Psoas muscle (tissue), 8 donors: ENCODE data around the gene TMIGD1. TPM values are rescaled to one million over a fixed set of nuclear protein-coding genes. Genes with fewer than 3 reads are reported as not detected.
A peak's percentile ranks its signal among the peaks of the same experiment; 100 is the strongest.

Experiments
- ATAC-seq, 4 donors: fragments of 200-7000 bp; cut with Tn5 transposase; one replicate each; pipeline ENCODE4 v1.9.1; 2020; ENCODE audit warnings: moderate library complexity in 3 of 4, mild to moderate bottlenecking in 2 of 4
- DNase-seq, 2 donors: peaks; one replicate each; pipeline ENCODE4 v3.0.0-alpha.2; 2020
- H3K27ac ChIP-seq: fragments of 200-600 bp; one replicate; pipeline ENCODE4 v1.8.0; 2022
- H3K27me3 ChIP-seq, 3 donors: fragments of 200-600 bp in 1 of 3; one replicate each; pipeline versions ENCODE4 v1.6.1 to v1.8.0; 2013 to 2022; ENCODE audit warnings: low read length in 2 of 3, mild to moderate bottlenecking in 2 of 3, moderate library complexity in 1 of 3; ENCODE audit not compliant: insufficient read depth in 3 of 3
- H3K36me3 ChIP-seq, 2 donors: fragments of 200-600 bp in 1 of 2; one replicate each; pipeline versions ENCODE4 v1.6.1 to v1.8.0; 2013 to 2022; ENCODE audit warnings: low read depth in 1 of 2, mild to moderate bottlenecking in 1 of 2, moderate library complexity in 1 of 2; ENCODE audit not compliant: insufficient read depth in 1 of 2
- H3K4me1 ChIP-seq: fragments of 200-600 bp; one replicate; pipeline ENCODE4 v1.8.0; 2022
- H3K4me3 ChIP-seq: fragments of 200-600 bp; one replicate; pipeline ENCODE4 v1.8.0; 2022; ENCODE audit warnings: mild to moderate bottlenecking
- H3K9me3 ChIP-seq: fragments of 200-600 bp; one replicate; pipeline ENCODE4 v1.8.0; 2022
- CTCF ChIP-seq: fragments of 200-600 bp; IDR thresholded peaks from one replicate; pipeline ENCODE4 v1.8.0; 2022; ENCODE audit warnings: antibody characterized with exemption
- WGBS, 3 donors: extraction: QIAGEN DNeasy Blood & Tissue Kit; methylation state at CpG; one replicate each; pipeline versions ENCODE4 v1.1.6 to v1.1.7; 2013; 5-methylcytosine and 5-hydroxymethylcytosine counted together
- intact Hi-C, 2 donors: fragments of 100-400 bp; cut with DNase I; formaldehyde crosslinking; loops; one replicate each; pipeline versions ENCODE4 v1.11.0 to v1.14.2; 2022
- polyA plus RNA-seq, 3 donors: library from polyadenylated mRNA; stranded (reverse); fragments of 200-250 nt; gene quantifications; one replicate each; pipeline ENCODE4 v1.2.3, GENCODE V29; 2013
- total RNA-seq, 4 donors: library from RNA; stranded (reverse); fragmentation: NEBNext Ultra II Directional in 2 of 4; extraction: Animal tissue kit (Norgen Biotek cat#: 25700) in 2 of 4; gene quantifications; one replicate each; pipeline versions ENCODE4 v1.2.1 to v1.2.4, GENCODE V29; 2021 to 2023
- donor health status: healthy with polysubstance abuse.
- donor health status: DM: no; HTN: no; CAD: no; lungs with moderate emphysema.
- donor health status: Bipolar disorder and iron deficiency.
- donor health status: healthy.
- donor health status: DM: yes; HTN: yes; CAD: no.
- donor health status: DM: no; HTN: no; CAD: no.
- donor health status: DM: no; HTN: no; CAD: no.
- donor health status: DM: yes; HTN: yes; CAD: no.

Gene TMIGD1
- total and polyA plus RNA-seq, 7 donors = not detected

- H3K4me3 ChIP-seq = peak overlapping the region; percentile 86
- DNase-seq (no peak), ATAC-seq (no peak)
These were observed 43.8 kb downstream of the TMIGD1 start for GRCh38 chr17:30290077-30290476.

GRCh38 chr17:30279156-30279555 lies 54.7 kb downstream of the TMIGD1 start:
- no peak for TF ChIP-seq CTCF
- intact Hi-C loops = loop anchor here (2.0 to 5.0 kb wide), 4 partner anchors 152 to 177 kb away; partner anchors contain the start of gene NSRP1 (in 1 of the 2)
- Histone ChIP-seq H3K27me3 (no peaks in the 10 kb centered on the region), H3K27ac (no peak overlapping the region), H3K36me3 (peaks cover 0 to 90% of the 10 kb centered on the region in 2 donors), H3K4me3 (no peak overlapping the region), H3K4me1 (no peaks in the 10 kb centered on the region), H3K9me3 (no peaks in the 10 kb centered on the region)
- ATAC-seq (no peak), DNase-seq (no peak)

More at GRCh38 chr17:30290077-30290476, 43.8 kb downstream of the TMIGD1 start:
- Histone ChIP-seq H3K4me1 (peaks cover 15% of the 10 kb centered on the region), H3K36me3 (peaks cover 0 to 52% of the 10 kb centered on the region in 2 donors), H3K27ac (no peak overlapping the region), H3K27me3 (no peaks in the 10 kb centered on the region), H3K9me3 (no peaks in the 10 kb centered on the region)
- intact Hi-C loops = no loop called here
- TF ChIP-seq CTCF = no peak
- 78 to 86% (median 81%) methylated on average over 2 of the region's 2 CpGs for WGBS, 3 donors

GRCh38 chr17:30278032-30278431 lies 55.8 kb downstream of the TMIGD1 start:
- DNase-seq (no peak), ATAC-seq (peak in 3 of 4 donors; percentile 62 to 83 (median 68))
- no peaks in the 10 kb centered on the region for H3K27me3 ChIP-seq
- intact Hi-C loops = loop anchor here (2.0 to 5.0 kb wide), 4 partner anchors 151 to 176 kb away; partner anchors contain the start of gene NSRP1 (in 1 of the 2)
- H3K36me3 ChIP-seq = peaks cover 0 to 90% of the 10 kb centered on the region in 2 donors
- no peaks in the 10 kb centered on the region for H3K9me3 ChIP-seq
- no peak overlapping the region for H3K27ac ChIP-seq
- H3K4me1 ChIP-seq = no peaks in the 10 kb centered on the region
- peak; percentile 51 for TF ChIP-seq CTCF
- H3K4me3 ChIP-seq = no peak overlapping the region

- 91 to 94% (median 91%) methylated on average over 2 of the region's 2 CpGs for WGBS, 3 donors
- peaks cover 8 to 90% of the 10 kb centered on the region in 2 donors for H3K36me3 ChIP-seq
- intact Hi-C loops = loop anchor here (5.0 kb wide), 3 partner anchors 149 to 174 kb away; partner anchors contain the start of gene NSRP1 (in 1 of the 2)
- no peak overlapping the region for H3K4me3 ChIP-seq
- H3K4me1 ChIP-seq = no peaks in the 10 kb centered on the region
- no peaks in the 10 kb centered on the region for H3K27me3 ChIP-seq
- ATAC-seq (no peak), DNase-seq (no peak)
- TF ChIP-seq CTCF = no peak
- H3K9me3 ChIP-seq = no peaks in the 10 kb centered on the region
- no peak overlapping the region for H3K27ac ChIP-seq
These were observed 57.9 kb downstream of the TMIGD1 start for GRCh38 chr17:30275911-30276310.

- Histone ChIP-seq H3K36me3 (peaks cover 8 to 90% of the 10 kb centered on the region in 2 donors), H3K4me1 (no peaks in the 10 kb centered on the region), H3K9me3 (no peaks in the 10 kb centered on the region), H3K27me3 (no peaks in the 10 kb centered on the region), H3K27ac (no peak overlapping the region), H3K4me3 (no peak overlapping the region)
- DNase-seq (no peak), ATAC-seq (no peak)
- 92 to 98% (median 95%) methylated on average over 3 of the region's 3 CpGs for WGBS, 3 donors
- TF ChIP-seq CTCF = no peak
- intact Hi-C loops = loop anchor here (5.0 kb wide), 3 partner anchors 148 to 173 kb away; partner anchors contain the start of gene NSRP1 (in 1 of the 2)
These were observed 59.0 kb downstream of the TMIGD1 start for GRCh38 chr17:30274887-30275286.
